GM13977 (cell line): Measurements from ENCODE around the gene SLC47A1.
"Not testable (repeated sequence)": the region's sequence is repeated elsewhere in the genome, so short reads cannot be mapped to it uniquely, and the experiment has no call there.

Experiments
- DNase-seq: peaks from one replicate; pipeline ENCODE4 v3.0.0; 2012; ENCODE audit warnings: low spot score
- in situ Hi-C: fragments of 300-500 bp; cut with MboI; formaldehyde crosslinking; loops from one replicate; pipeline ENCODE4 v1.12.0; 2022; ENCODE audit warnings: low sequenced_read_pairs, low pct_unique_long_range_greater_than_20kb, mixed read lengths, inconsistent platforms; ENCODE audit not compliant: unreplicated experiment
- TF ChIP-seq, protein P1 (sequence below): IDR thresholded peaks from 2 replicates; pipeline ENCODE4 v1.5.1; 2012; ENCODE audit warnings: mild to moderate bottlenecking, control low read depth; ENCODE audit not compliant: insufficient read depth; ENCODE audit errors: extremely low read depth, missing control alignments

The SLC47A1 gene

DNA sequence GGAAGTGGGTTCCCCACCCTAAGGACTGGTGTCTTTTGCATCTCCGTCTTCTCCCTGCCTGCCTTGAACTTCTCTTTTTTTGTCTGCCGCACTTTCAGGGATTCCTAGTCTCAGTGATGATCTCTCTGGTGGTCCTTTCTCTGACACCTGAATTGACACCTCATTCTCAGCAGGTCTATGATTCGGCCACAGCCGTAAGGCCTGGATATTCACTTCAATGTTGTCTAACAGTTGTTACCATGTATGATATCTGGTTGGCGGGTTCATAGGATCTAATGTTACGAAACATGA is 25.1 kb upstream of the SLC47A1 start:
- no peak for DNase-seq
- TF ChIP-seq, protein P1, sequence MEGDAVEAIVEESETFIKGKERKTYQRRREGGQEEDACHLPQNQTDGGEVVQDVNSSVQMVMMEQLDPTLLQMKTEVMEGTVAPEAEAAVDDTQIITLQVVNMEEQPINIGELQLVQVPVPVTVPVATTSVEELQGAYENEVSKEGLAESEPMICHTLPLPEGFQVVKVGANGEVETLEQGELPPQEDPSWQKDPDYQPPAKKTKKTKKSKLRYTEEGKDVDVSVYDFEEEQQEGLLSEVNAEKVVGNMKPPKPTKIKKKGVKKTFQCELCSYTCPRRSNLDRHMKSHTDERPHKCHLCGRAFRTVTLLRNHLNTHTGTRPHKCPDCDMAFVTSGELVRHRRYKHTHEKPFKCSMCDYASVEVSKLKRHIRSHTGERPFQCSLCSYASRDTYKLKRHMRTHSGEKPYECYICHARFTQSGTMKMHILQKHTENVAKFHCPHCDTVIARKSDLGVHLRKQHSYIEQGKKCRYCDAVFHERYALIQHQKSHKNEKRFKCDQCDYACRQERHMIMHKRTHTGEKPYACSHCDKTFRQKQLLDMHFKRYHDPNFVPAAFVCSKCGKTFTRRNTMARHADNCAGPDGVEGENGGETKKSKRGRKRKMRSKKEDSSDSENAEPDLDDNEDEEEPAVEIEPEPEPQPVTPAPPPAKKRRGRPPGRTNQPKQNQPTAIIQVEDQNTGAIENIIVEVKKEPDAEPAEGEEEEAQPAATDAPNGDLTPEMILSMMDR = no peak
- in situ Hi-C loops = no loop called here

DNA sequence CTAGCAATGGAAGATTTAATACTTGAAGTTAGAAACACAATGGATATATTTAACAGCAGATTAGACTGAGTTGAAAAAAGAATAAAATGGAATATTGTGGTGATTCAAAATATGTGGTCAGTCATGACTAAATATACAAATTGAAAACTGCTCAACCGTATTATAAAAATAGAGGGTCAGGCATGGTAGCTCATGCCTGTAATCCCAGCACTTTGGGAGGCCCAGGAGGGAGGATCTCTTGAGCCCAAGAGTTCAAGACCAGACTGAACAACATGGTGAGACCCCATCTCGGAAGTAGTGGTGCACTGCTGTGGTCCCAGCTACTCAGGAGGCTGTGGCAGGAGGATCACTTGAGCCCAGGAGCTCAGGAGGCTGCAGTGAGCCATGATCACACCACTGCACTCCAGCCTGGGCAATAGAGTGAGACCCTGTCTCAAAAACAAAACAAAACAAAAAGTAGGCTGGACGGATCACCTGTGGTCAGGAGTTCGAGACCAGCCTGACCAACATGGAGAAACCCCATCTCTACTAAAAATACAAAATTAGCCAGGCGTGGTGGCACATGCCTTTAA is 24.3 kb upstream of the SLC47A1 start:
- DNase-seq, in situ Hi-C loops: not testable (repeated sequence)

DNA sequence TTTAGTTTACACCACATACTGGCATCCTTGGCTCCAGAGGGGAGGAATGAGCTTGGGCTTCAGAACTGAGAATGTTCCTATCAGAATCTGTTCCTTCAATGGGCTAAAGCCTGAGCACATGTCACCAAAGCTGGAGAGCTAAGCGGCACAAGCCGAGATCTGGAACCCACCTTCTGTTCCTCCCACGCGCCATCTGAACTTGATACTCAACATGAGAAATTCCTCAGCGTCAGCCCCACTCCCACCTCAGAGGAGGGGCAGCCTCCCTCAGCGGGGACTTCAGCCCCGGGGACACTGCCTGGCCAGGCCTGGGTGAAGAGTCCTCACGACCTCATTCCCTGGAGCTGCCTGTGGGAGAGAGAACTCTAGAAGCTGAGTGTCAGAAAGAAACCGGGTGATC is 22.8 kb upstream of the SLC47A1 start:
- TF ChIP-seq, protein P1 = no peak
- in situ Hi-C loops = no loop called here
- no peak for DNase-seq

DNA sequence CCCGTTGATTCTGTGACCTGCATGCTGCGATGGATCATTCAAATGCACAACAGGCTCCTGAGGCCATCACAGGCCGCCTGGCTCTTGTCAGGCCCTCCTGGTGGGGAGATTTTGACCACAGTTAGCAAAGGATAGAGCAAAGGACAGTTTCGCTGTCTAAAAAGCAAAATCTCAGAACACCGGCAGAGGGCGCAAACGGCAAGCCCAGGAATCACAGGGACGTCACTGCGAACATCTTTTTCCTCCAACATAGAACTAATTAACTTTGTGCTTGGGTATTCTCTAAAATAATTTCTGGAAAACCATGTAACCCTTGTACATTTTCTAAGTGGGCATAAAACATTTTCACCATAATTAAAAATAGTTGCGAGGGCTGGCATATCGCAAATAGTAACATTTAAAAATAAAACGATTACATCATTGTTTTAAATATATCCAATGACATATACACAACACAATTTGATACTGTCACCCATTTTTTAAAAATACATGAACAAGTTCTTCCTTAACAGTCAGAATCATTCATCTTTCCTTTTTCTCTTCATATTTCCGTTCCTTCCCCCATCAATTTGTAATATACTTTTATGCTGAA is 19.7 kb upstream of the SLC47A1 start:
- in situ Hi-C loops = no loop called here
- TF ChIP-seq, protein P1 = peak; percentile 88
- peak; percentile 65 for DNase-seq

DNA sequence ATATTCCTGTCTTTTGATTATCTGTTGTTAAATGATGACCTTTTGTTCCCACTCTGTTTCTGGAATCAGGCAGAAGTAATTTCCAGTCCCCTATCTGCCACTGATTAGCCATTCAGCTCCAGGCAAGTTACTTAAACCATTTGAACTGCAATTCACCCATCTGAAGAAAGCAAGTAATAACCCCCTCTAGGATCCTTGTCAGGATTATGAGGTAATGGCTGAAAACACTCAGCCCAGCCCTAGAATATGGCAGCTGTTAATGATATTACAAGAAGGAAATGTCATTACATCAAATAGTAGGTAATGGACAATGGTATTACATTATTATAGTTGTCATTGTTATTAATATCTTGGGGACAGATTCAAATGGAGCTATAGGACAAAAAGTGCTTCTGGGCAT is 16.0 kb upstream of the SLC47A1 start:
- DNase-seq = no peak
- TF ChIP-seq, protein P1 = no peak
- in situ Hi-C loops = loop anchor here (5.0 kb wide), 1 partner anchor 250 kb away; no protein-coding TSS in a partner anchor

DNA sequence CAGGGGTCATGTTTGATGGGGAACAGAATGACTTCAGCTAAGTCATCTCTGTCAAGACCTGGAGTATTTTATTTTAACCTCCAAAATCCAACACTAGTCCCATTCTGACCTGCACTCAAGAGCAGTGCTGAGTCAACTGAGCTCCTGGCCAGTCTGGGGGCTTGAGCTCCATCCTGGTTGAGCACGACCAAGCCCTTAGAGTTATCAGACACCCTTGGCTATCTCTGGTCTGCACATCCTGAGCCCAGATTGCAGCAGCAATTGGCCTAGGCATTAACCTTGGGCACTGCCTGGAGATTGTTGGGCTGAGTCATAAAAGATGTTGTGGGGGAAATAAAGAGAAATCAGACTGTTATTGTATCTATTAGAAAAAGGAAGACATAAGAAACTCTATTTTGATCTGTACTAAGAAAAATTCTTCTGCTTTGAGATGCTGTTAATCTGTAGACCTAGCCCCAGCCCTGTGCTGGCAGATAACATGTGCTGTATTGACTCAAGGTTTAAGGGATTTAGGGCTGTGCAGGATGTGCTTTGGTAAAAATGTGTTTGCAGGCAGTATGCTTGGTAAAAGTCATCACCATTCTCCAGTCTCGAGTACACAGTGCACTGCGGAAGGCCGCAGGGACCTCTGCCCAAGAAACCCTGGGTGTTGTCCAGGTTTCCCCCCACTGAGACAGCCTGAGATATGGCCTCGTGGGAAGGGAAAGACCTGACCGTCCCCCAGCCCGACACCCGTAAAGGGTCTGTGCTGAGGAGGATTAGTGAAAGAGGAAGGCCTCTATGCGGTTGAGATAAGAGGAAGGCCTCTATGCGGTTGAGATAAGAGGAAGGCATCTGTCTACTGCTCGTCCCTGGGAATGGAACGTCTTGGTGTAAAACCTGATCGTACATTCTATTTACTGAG is 14.0 kb upstream of the SLC47A1 start:
- in situ Hi-C loops = loop anchor here (5.0 kb wide), 1 partner anchor 248 kb away; no protein-coding TSS in a partner anchor
- DNase-seq = not testable (repeated sequence)

- TF ChIP-seq, protein P1 = no peak
- DNase-seq = no peak
- in situ Hi-C loops = no loop called here
These were observed 13.0 kb upstream of the SLC47A1 start for GRCh38 chr17:19520641-19521040.
